DMS79 treated with DMSO at 0.1 percent for 48 hours (cell line): ENCODE measurements around the gene MYCT1.

ENCODE experiments used
- DNase-seq: peaks from one replicate; lab custom pipeline; 2025; lab: John Stamatoyannopoulos, UW

The MYCT1 gene

GRCh38 chr6:152723398-152723797 lies 25.7 kb downstream of the MYCT1 start:
- no peak for DNase-seq

GRCh38 chr6:152726313-152726712 lies 28.6 kb downstream of the MYCT1 start:
- DNase-seq = no peak

GRCh38 chr6:152727507-152727906 lies 29.8 kb downstream of the MYCT1 start:
- DNase-seq = no peak

GRCh38 chr6:152734630-152735029 lies 36.9 kb downstream of the MYCT1 start:
- no peak for DNase-seq

- DNase-seq = no peak
Measured at GRCh38 chr6:152736687-152737273, 39.1 kb downstream of the MYCT1 start.

GRCh38 chr6:152745509-152746171 lies 47.9 kb downstream of the MYCT1 start:
- no peak for DNase-seq

GRCh38 chr6:152746172-152746553 lies 48.5 kb downstream of the MYCT1 start:
- DNase-seq = no peak

- DNase-seq = no peak
Measured at GRCh38 chr6:152748843-152749242, 51.1 kb downstream of the MYCT1 start.

GRCh38 chr6:152749336-152749735 lies 51.6 kb downstream of the MYCT1 start:
- no peak for DNase-seq

GRCh38 chr6:152750694-152751093 lies 53.0 kb downstream of the MYCT1 start, which contains the start of gene VIP:
Gene VIP (plus strand): TSS chr6:152750797. CDS start chr6:152752178, 1,381 bp downstream.
- DNase-seq = no peak

- no peak for DNase-seq
Measured at GRCh38 chr6:152765331-152765730, 67.6 kb downstream of the MYCT1 start.

GRCh38 chr6:152769159-152769558 lies 71.5 kb downstream of the MYCT1 start:
- no peak for DNase-seq

- no peak for DNase-seq
Measured at GRCh38 chr6:152769993-152770392, 72.3 kb downstream of the MYCT1 start.

GRCh38 chr6:152771061-152771687 lies 73.5 kb downstream of the MYCT1 start:
- no peak for DNase-seq
